H1 (cell line): ENCODE data around the gene GPR15. TPM values are rescaled to one million over a fixed set of nuclear protein-coding genes. Genes with fewer than 3 reads are reported as not detected.

Experiments used
- CTCF ChIA-PET: fragments of 300-600 bp; sonication (Branson Sonifier 250); formaldehyde crosslinking; loops from one replicate; lab custom pipeline; 2021; ENCODE audit not compliant: partially characterized antibody; lab: Charles Lee
- POLR2A ChIA-PET: fragments of 300-600 bp; sonication (Branson Sonifier 250); formaldehyde crosslinking; loops from one replicate; lab custom pipeline; 2021; ENCODE audit warnings: inconsistent platforms; ENCODE audit not compliant: partially characterized antibody; lab: Charles Lee
- DNase-seq, 2 experiments: peaks; one replicate each; pipeline versions ENCODE4 v3.0.0 to v3.0.0-alpha.2; 2010 to 2022; ENCODE audit warnings: low spot score in 2 of 2, low read depth in 1 of 2, mixed read lengths in 1 of 2
- FAIRE-seq: peaks from 2 replicates; lab custom pipeline; 2011; peaks lifted over from hg19 to GRCh38; lab: Jason Lieb, UNC
- H2AFZ ChIP-seq: 2 replicates; pipeline ENCODE4 v1.8.1; 2012; ENCODE audit warnings: low read length, inconsistent platforms
- H2AK5ac ChIP-seq: 2 replicates; pipeline ENCODE4 v1.6.1; 2013; ENCODE audit warnings: low read depth, low read length
- H2BK120ac ChIP-seq: replicated peaks from 2 replicates; pipeline ENCODE3; 2013; ENCODE audit warnings: low read depth, low read length, inconsistent platforms
- H2BK12ac ChIP-seq: 2 replicates; pipeline ENCODE4 v1.6.1; 2013; ENCODE audit warnings: low read depth, low read length
- H2BK15ac ChIP-seq: 2 replicates; pipeline ENCODE4 v1.6.1; 2013; ENCODE audit warnings: low read length
- H2BK20ac ChIP-seq: 2 replicates; pipeline ENCODE4 v1.6.1; 2013; ENCODE audit warnings: low read length
- H2BK5ac ChIP-seq: 2 replicates; pipeline ENCODE4 v1.6.1; 2013; ENCODE audit warnings: low read depth, low read length
- H3K14ac ChIP-seq: 2 replicates; pipeline ENCODE4 v1.6.1; 2013; ENCODE audit warnings: inconsistent platforms; ENCODE audit not compliant: insufficient read length
- H3K18ac ChIP-seq: 2 replicates; pipeline ENCODE4 v1.6.1; 2013; ENCODE audit warnings: low read length; ENCODE audit errors: extremely low read depth
- H3K23ac ChIP-seq: 2 replicates; pipeline ENCODE4 v1.6.1; 2013; ENCODE audit warnings: inconsistent platforms; ENCODE audit not compliant: insufficient read length
- H3K23me2 ChIP-seq: 2 replicates; pipeline ENCODE4 v1.6.1; 2013; ENCODE audit warnings: low read depth, low read length
- H3K27ac ChIP-seq: 2 replicates; pipeline ENCODE4 v1.6.1; 2011; ENCODE audit warnings: low read depth, low read length, inconsistent platforms
- H3K27me3 ChIP-seq, 4 experiments: replicated peaks in 1 of 4; 1 replicate in 1 of 4; 2 replicates in 3 of 4; pipeline versions ENCODE4 v1.6.1 to v1.8.1; 2011 to 2013; ENCODE audit warnings: low read length in 3 of 4, mild to moderate bottlenecking in 3 of 4, inconsistent platforms in 2 of 4, mixed read lengths in 2 of 4, moderate library complexity in 1 of 4; ENCODE audit not compliant: control insufficient read depth in 3 of 4, insufficient read depth in 3 of 4; ENCODE audit errors: extremely low read depth in 1 of 4
- H3K36me3 ChIP-seq, 4 experiments: 2 replicates each; pipeline versions ENCODE4 v1.6.1 to v1.8.1; 2011 to 2013; ENCODE audit warnings: mild to moderate bottlenecking in 4 of 4, low read length in 3 of 4, moderate library complexity in 2 of 4, control low read depth in 1 of 4, inconsistent platforms in 1 of 4; ENCODE audit not compliant: insufficient read depth in 4 of 4, control insufficient read depth in 2 of 4
- H3K4ac ChIP-seq: replicated peaks from 2 replicates; pipeline ENCODE3; 2013; ENCODE audit warnings: low read length, low read depth, mixed read lengths, inconsistent platforms; ENCODE audit not compliant: insufficient read length
- H3K4me1 ChIP-seq, 4 experiments: replicated peaks in 1 of 4; 1 replicate in 1 of 4; 2 replicates in 3 of 4; pipeline versions ENCODE4 v1.6.1 to v1.8.1; 2011 to 2013; ENCODE audit warnings: low read length in 3 of 4, inconsistent platforms in 2 of 4, mixed read lengths in 1 of 4; ENCODE audit not compliant: insufficient read depth in 4 of 4, control insufficient read depth in 3 of 4
- H3K4me2 ChIP-seq, 2 experiments: 2 replicates each; pipeline versions ENCODE4 v1.6.1 to v1.8.1; 2011 to 2013; ENCODE audit warnings: low read depth in 2 of 2, low read length in 2 of 2, control low read depth in 1 of 2, inconsistent platforms in 1 of 2, mild to moderate bottlenecking in 1 of 2; ENCODE audit not compliant: insufficient read depth in 1 of 2
- H3K4me3 ChIP-seq, 4 experiments: fragments of 200-600, 300-600 bp in 1 of 4; sonication (generic), shearing (Covaris generic), sonication (Bioruptor Twin) in 1 of 4; 2 replicates each; pipeline versions ENCODE4 v1.5.1 to v1.8.1; 2011 to 2016; ENCODE audit warnings: low read length in 4 of 4, low read depth in 3 of 4, control low read depth in 2 of 4, inconsistent platforms in 2 of 4, mild to moderate bottlenecking in 2 of 4, mixed read lengths in 1 of 4, moderate library complexity in 1 of 4; ENCODE audit not compliant: insufficient read depth in 2 of 4; ENCODE audit errors: extremely low read depth in 1 of 4
- H3K56ac ChIP-seq: replicated peaks from 2 replicates; pipeline ENCODE3; 2013; ENCODE audit warnings: low read depth, mild to moderate bottlenecking, mixed read lengths, low read length, inconsistent platforms; ENCODE audit not compliant: insufficient read length
- H3K79me1 ChIP-seq: 2 replicates; pipeline ENCODE4 v1.6.1; 2013; ENCODE audit warnings: low read depth, low read length, control low read depth
- H3K79me2 ChIP-seq, 2 experiments: 2 replicates each; pipeline versions ENCODE4 v1.6.1 to v1.8.1; 2012 to 2013; ENCODE audit warnings: low read length in 2 of 2, mild to moderate bottlenecking in 2 of 2, inconsistent platforms in 1 of 2; ENCODE audit not compliant: insufficient read depth in 2 of 2, control insufficient read depth in 1 of 2
- H3K9ac ChIP-seq, 4 experiments: replicated peaks in 1 of 4; 1 replicate in 1 of 4; 2 replicates in 3 of 4; pipeline versions ENCODE4 v1.6.1 to v1.8.1; 2011 to 2013; ENCODE audit warnings: low read depth in 3 of 4, low read length in 3 of 4, control low read depth in 2 of 4, mild to moderate bottlenecking in 2 of 4, moderate library complexity in 2 of 4, inconsistent platforms in 1 of 4; ENCODE audit errors: extremely low read depth in 1 of 4
- H3K9me3 ChIP-seq, 2 experiments: 2 replicates each; pipeline versions ENCODE4 v1.6.1 to v1.8.1; 2012 to 2013; ENCODE audit warnings: mild to moderate bottlenecking in 2 of 2, moderate library complexity in 2 of 2, control low read depth in 1 of 2, inconsistent platforms in 1 of 2, low read depth in 1 of 2, low read length in 1 of 2, mixed read lengths in 1 of 2; ENCODE audit not compliant: insufficient read depth in 2 of 2
- H4K20me1 ChIP-seq, 2 experiments: replicated peaks in 1 of 2; 2 replicates each; pipeline versions ENCODE3 to v1.8.1; 2011 to 2013; ENCODE audit warnings: inconsistent platforms in 2 of 2, low read length in 2 of 2, mild to moderate bottlenecking in 1 of 2; ENCODE audit not compliant: insufficient read depth in 2 of 2, control insufficient read depth in 1 of 2
- H4K5ac ChIP-seq: 2 replicates; pipeline ENCODE4 v1.6.1; 2013; ENCODE audit warnings: low read length, low read depth, mixed read lengths, inconsistent platforms; ENCODE audit not compliant: insufficient read length
- H4K8ac ChIP-seq: 2 replicates; pipeline ENCODE4 v1.8.0; 2013; ENCODE audit warnings: mild to moderate bottlenecking, moderate library complexity, low read length, inconsistent platforms; ENCODE audit not compliant: insufficient read depth; ENCODE audit errors: extremely low read depth
- H4K91ac ChIP-seq: replicated peaks from 2 replicates; pipeline ENCODE3; 2013; ENCODE audit warnings: low read length, mixed read lengths, inconsistent platforms; ENCODE audit not compliant: insufficient read length
- CEBPB ChIP-seq: IDR thresholded peaks from 2 replicates; pipeline ENCODE4 v1.6.1; 2012; ENCODE audit warnings: low read depth, low read length
- CTBP2 ChIP-seq: IDR thresholded peaks from 2 replicates; pipeline ENCODE4 v1.7.0; 2011; ENCODE audit warnings: borderline replicate concordance, mild to moderate bottlenecking, moderate library complexity, mixed read lengths, low read length; ENCODE audit not compliant: insufficient read depth, insufficient read length
- EGR1 ChIP-seq: IDR thresholded peaks from 2 replicates; pipeline ENCODE4 v1.6.1; 2011; ENCODE audit warnings: low read depth, low read length, borderline replicate concordance
- EZH2 ChIP-seq: fragments of 200-600 bp; sonication (generic); IDR thresholded peaks from 2 replicates; pipeline ENCODE4 v1.7.1; 2012; ENCODE audit warnings: low read depth, mild to moderate bottlenecking, moderate library complexity, low read length, inconsistent platforms; ENCODE audit not compliant: severe bottlenecking
- FOSL1 ChIP-seq: IDR thresholded peaks from 2 replicates; pipeline ENCODE4 v1.6.1; 2011; ENCODE audit warnings: mild to moderate bottlenecking, low read depth, low read length, moderate library complexity; ENCODE audit not compliant: insufficient read depth
- GTF2F1 ChIP-seq: IDR thresholded peaks from 2 replicates; pipeline ENCODE4 v1.6.1; 2012; ENCODE audit warnings: low read depth, low read length, improper control_type of control experiment, borderline replicate concordance
- HDAC2 ChIP-seq, 2 experiments: fragments of 300-600 bp in 1 of 2; sonication (generic) in 1 of 2; IDR thresholded peaks; 2 replicates each; pipeline ENCODE4 v1.6.1; 2011 to 2012; ENCODE audit warnings: low read depth in 2 of 2, low read length in 2 of 2, mild to moderate bottlenecking in 2 of 2, moderate library complexity in 2 of 2, borderline replicate concordance in 1 of 2, inconsistent platforms in 1 of 2
- JUND ChIP-seq: IDR thresholded peaks from 2 replicates; pipeline ENCODE4 v1.6.1; 2011; ENCODE audit warnings: mild to moderate bottlenecking, improper control_type of control experiment, low read length
- MAX ChIP-seq: IDR thresholded peaks from 2 replicates; pipeline ENCODE4 v1.6.1; 2012; ENCODE audit warnings: inconsistent platforms
- NANOG ChIP-seq: IDR thresholded peaks from 2 replicates; pipeline ENCODE4 v1.6.1; 2011; ENCODE audit warnings: low read length, low read depth, mild to moderate bottlenecking, inconsistent platforms; ENCODE audit not compliant: insufficient read depth, poor library complexity, severe bottlenecking
- SP1 ChIP-seq: IDR thresholded peaks from 2 replicates; pipeline ENCODE4 v1.6.1; 2011; ENCODE audit warnings: low read depth, low read length
- TAF1 ChIP-seq: IDR thresholded peaks from 2 replicates; pipeline ENCODE4 v1.6.1; 2011; ENCODE audit warnings: mild to moderate bottlenecking, low read depth, low read length
- TAF7 ChIP-seq: optimal IDR thresholded peaks from 2 replicates; pipeline ENCODE3; 2011; ENCODE audit warnings: low read depth, mild to moderate bottlenecking, inconsistent platforms, low read length, moderate library complexity, borderline replicate concordance
- TEAD4 ChIP-seq: IDR thresholded peaks from 2 replicates; pipeline ENCODE4 v1.6.1; 2012; ENCODE audit warnings: low read depth, low read length, inconsistent platforms, mixed read lengths
- YY1 ChIP-seq: IDR thresholded peaks from 2 replicates; pipeline ENCODE4 v1.6.1; 2011; ENCODE audit warnings: low read depth, mild to moderate bottlenecking, low read length
- WGBS, 2 experiments: shearing (Covaris generic) in 1 of 2; methylation state at CpG; one replicate each; pipeline versions ENCODE4 v1.1.6 to v1.1.7; 2013 to 2015; ENCODE audit warnings: low lambda C conversion rate in 2 of 2, mixed read lengths in 2 of 2, inconsistent platforms in 1 of 2, low coverage in 1 of 2, missing lambda C conversion rate in 1 of 2; ENCODE audit not compliant: insufficient replicate concordance in 2 of 2, insufficient coverage in 1 of 2, insufficient read length in 1 of 2; ENCODE audit errors: extremely low coverage in 1 of 2, missing lambda C conversion rate in 1 of 2; 5-methylcytosine and 5-hydroxymethylcytosine counted together
- polyA plus RNA-seq, 7 experiments: library from polyadenylated mRNA; depleted of rRNA in 3 of 7; stranded (reverse) in 5 of 7; unstranded in 2 of 7; fragments of >200 nt in 5 of 7; fragments of 200-250 nt in 2 of 7; gene quantifications; 1 replicate in 5 of 7; 2 replicates in 1 of 7; 4 replicates in 1 of 7; pipeline versions ENCODE4 v1.2.1 to v1.2.3, GENCODE V29; 2011 to 2013; ENCODE audit warnings: missing spikeins in 2 of 7, mixed read lengths in 2 of 7
- total RNA-seq: library from RNA; stranded (reverse); fragmentation: NEBNext Ultra II Directional; extraction: Animal tissue kit (Norgen Biotek cat#: 25700); gene quantifications from 2 replicates; pipeline ENCODE4 v1.2.1, GENCODE V29; 2021

Gene GPR15
- total and polyA plus RNA-seq, 2 of the 8 experiments (the other 6 are each of a cell fraction or from before 2014, with no cell fraction given), result not detected

- H3K36me3 ChIP-seq, result no peaks in the 10 kb centered on the region
- H4K5ac ChIP-seq, result no peak overlapping the region
- no peaks in the 10 kb centered on the region for H3K79me1 ChIP-seq
- no peak overlapping the region for H3K27ac ChIP-seq
- H3K9me3 ChIP-seq, result no peaks in the 10 kb centered on the region
- H3K4me3 ChIP-seq, result no peak overlapping the region
- H3K4me2 ChIP-seq, result no peak overlapping the region
- H3K27me3 ChIP-seq, result peaks cover 0 to 1% (median 0%) of the 10 kb centered on the region in 4 experiments; a peak in 1 of 7 replicates
- no peak overlapping the region for H2BK20ac ChIP-seq
- POLR2A ChIA-PET, result no interaction called here
- no peak overlapping the region for H3K9ac ChIP-seq
- DNase-seq (no peak), FAIRE-seq (no peak)
- no peak overlapping the region for H4K8ac ChIP-seq
- H4K91ac ChIP-seq, result no peak overlapping the region
- no peak overlapping the region for H2BK15ac ChIP-seq
- no peak overlapping the region for H3K18ac ChIP-seq
- H3K4me1 ChIP-seq, result no peaks in the 10 kb centered on the region
- H2AK5ac ChIP-seq, result no peak overlapping the region
- no peak overlapping the region for H3K4ac ChIP-seq
- no peaks in the 10 kb centered on the region for H3K23me2 ChIP-seq
- WGBS, 2 experiments, result 91% methylated on average over 2 of the region's 2 CpGs; no CpG with 5 or more reads in 1 of the 2 experiments
- no peak overlapping the region for H3K14ac ChIP-seq
- no peak overlapping the region for H2BK12ac ChIP-seq
- no peak overlapping the region for H3K56ac ChIP-seq
- H2BK5ac ChIP-seq, result no peak overlapping the region
- no peak overlapping the region for H2AFZ ChIP-seq
- H3K23ac ChIP-seq, result no peak overlapping the region
- H4K20me1 ChIP-seq, result no peaks in the 10 kb centered on the region
- no peaks in the 10 kb centered on the region for H3K79me2 ChIP-seq
- H2BK120ac ChIP-seq, result no peak overlapping the region
- CTCF ChIA-PET, result no interaction called here
- TF ChIP-seq FOSL1, result no peak
- TF ChIP-seq CTBP2, result no peak
- TF ChIP-seq JUND, result no peak
- no peak for TF ChIP-seq MAX
- TF ChIP-seq EZH2, result no peak
- TF ChIP-seq NANOG, result no peak
- no peak for TF ChIP-seq TAF1
- no peak for TF ChIP-seq EGR1
- no peak for TF ChIP-seq TAF7
- no peak for TF ChIP-seq YY1
- TF ChIP-seq HDAC2 (IDR thresholded peaks at IDR 0.05; ENCODE audit: borderline replicate concordance in 1 of 2, low read depth in 2 of 2, low read length in 2 of 2), result no peak
- TF ChIP-seq CEBPB, result no peak
- TF ChIP-seq GTF2F1, result no peak
- no peak for TF ChIP-seq TEAD4
- TF ChIP-seq SP1, result no peak
Measured at GRCh38 chr3:98553753-98554152, 22.0 kb downstream of the GPR15 start.
